ENCODE results near the gene CADM3. TPM values are rescaled to one million over a fixed set of nuclear protein-coding genes. Genes with fewer than 3 reads are reported as not detected.
A peak's percentile ranks its signal among the peaks of the same experiment; 100 is the strongest.

The CADM3 gene
- polyA plus RNA-seq, 4 donors: 0.08 to 11.4 (median 0.83) TPM

DNA sequence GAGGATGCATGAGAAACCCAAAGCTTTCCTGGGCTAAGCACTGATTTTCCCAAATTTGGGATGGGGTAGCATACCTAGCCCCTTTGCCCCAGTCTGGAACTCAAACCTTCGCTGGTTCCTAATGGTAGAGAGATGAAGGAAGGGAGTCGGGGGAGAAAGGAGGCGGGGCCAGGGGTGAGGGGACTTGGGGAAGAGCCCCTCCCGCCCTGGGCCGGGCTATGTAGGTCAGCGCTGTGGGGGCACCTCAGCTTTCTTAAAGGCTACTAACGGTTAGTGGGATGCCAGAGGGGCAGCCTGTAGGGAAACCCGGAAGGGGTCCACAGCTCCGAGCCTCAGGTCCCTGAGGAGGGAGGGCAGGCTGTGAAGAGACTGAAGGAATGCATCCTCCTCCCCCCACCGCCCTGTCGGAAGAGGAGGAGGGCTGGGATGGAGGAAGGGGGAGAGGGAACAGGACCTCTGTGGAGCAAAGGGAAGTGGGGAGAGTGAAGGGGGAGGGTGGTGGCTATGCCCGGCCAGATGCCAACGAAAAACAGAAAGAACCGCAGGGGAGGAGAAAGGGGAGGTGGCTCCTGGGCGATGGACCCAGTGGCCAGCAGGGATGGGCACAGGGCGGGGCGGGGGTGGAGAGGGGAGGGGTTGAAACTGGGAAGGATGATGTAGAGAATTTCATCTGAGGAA, 1.3 kb downstream of the CADM3 start:
- no peak for DNase-seq (ENCODE audit: low read depth in 4 of 4, low spot score in 3 of 4)

DNA sequence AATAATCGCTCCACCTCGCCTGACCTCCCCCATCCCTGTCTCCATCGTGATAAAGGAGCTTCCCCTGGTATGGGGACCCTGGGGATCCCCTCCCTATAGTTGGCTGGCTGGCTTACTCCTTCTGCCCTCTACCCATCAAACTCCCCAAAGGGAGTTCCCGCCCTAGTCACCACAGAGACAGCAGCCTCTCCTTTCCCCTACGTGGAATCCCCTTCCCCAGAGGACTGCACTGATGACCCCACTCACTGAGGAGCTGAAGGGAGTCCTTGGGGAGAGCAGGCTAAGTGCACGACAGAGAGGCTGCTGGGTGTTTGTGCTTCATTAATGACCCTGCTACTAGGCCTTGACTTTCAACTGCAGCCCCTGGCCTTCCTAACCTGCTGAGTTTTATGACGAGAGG, 1.9 kb downstream of the CADM3 start:
- no peak for DNase-seq (ENCODE audit: low read depth in 4 of 4, low spot score in 3 of 4)

DNA sequence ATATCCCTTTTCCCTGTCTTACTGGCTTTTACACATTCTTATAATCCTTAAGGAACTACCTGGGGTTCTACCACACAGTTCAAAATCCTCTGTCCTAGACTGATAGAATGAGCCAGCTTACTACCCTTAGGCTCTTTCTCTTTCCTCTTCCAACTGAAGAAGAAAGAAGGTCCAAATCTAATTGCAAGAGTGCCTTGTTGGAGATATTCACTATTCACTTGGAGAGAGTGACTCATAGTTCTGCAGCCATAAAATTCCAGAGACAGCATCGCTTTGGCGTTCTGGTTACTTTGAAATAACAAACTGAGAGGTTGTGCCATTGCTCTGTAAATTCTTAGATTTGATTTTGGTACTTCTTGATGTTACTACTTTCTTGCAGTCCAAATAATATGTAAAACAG, 4.2 kb downstream of the CADM3 start:
- DNase-seq (ENCODE audit: low read depth in 4 of 4, low spot score in 3 of 4): no peak

- DNase-seq (ENCODE audit: low read depth in 4 of 4, low spot score in 3 of 4): peak in 3 of 4 donors; percentile 69 to 77 (median 72)
Observed at GRCh38 chr1:159177272-159177907, 6.0 kb downstream of the CADM3 start.

DNA sequence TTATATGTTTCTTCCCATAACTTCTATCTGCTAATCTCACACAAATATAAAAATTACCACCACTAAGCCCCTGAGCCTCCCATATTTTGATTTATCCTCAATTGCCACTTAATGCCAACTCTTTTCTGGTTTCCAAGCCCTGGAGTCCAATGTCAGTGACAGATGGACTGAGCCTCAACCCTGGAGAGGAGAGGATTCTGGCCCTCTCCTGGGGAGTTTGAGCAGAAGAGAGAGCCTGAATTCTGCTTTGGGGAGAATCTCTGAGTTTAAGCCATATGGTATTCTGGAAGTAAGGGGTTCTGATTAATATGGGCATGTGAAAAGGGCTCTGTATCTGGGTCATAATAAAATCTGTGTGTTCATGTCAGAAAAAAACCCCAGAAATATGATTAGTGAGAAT, 8.5 kb downstream of the CADM3 start:
- DNase-seq (ENCODE audit: low read depth in 4 of 4, low spot score in 3 of 4): no peak

DNA sequence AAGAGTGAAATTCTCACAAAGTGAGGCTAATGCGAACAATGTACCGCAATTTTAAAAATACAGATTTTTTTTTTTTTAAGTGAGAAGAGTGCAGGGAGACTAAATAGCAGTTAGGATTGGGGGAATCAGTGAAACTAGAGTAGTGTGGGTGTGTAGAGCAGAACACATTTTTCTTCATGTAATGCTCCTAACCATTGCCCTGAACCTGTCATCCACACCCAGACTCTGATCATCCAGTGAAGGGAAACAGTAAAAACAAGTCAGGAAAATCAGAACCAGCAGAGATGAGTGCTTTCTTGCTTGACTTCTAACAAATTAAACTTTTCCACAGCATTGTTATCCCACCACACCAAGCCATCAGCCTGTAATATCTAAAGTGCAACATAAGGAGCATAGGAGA, 9.1 kb downstream of the CADM3 start:
- DNase-seq (ENCODE audit: low read depth in 4 of 4, low spot score in 3 of 4): no peak

GRCh38 chr1:159181328-159182024, 10.1 kb downstream of the CADM3 start:
- no peak for DNase-seq (ENCODE audit: low read depth in 4 of 4, low spot score in 3 of 4)

- no peak for DNase-seq (ENCODE audit: low read depth in 4 of 4, low spot score in 3 of 4)
Observed at GRCh38 chr1:159184201-159184600, 12.8 kb downstream of the CADM3 start.

DNA sequence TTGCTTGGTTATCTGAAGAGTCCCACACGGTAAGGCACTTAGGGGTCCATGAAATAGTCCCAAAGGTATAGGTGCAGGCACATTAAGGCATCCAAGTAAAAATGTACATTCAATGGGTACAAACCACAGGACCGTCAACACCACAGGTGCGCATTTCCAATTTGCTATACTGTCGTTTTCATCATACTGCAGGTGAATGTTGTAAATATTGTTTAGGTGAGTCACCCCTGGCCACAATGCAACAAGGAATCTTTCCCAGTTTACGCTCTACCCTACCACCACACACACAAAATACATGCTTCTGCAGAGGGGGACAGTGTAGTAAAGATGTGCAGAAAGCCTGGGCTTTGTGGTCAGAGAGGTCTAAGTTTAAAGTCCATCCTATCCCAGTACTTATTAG, 13.7 kb downstream of the CADM3 start:
- DNase-seq (ENCODE audit: low read depth in 4 of 4, low spot score in 3 of 4): no peak

- DNase-seq (ENCODE audit: low read depth in 4 of 4, low spot score in 3 of 4): no peak
Observed at GRCh38 chr1:159187033-159187432, 15.6 kb downstream of the CADM3 start.

GRCh38 chr1:159187647-159188374, 16.4 kb downstream of the CADM3 start:
- no peak for DNase-seq (ENCODE audit: low read depth in 4 of 4, low spot score in 3 of 4)

- peak in 2 of 4 donors; percentile 29 to 45 for DNase-seq (ENCODE audit: low read depth in 4 of 4, low spot score in 3 of 4)
Observed at GRCh38 chr1:159188375-159188788, 17.0 kb downstream of the CADM3 start.

- no peak for DNase-seq (ENCODE audit: low read depth in 4 of 4, low spot score in 3 of 4)
Observed at GRCh38 chr1:159190441-159190840, 19.0 kb downstream of the CADM3 start.

GRCh38 chr1:159196543-159196942, 25.1 kb downstream of the CADM3 start:
- no peak for DNase-seq (ENCODE audit: low read depth in 4 of 4, low spot score in 3 of 4)

- DNase-seq (ENCODE audit: low read depth in 4 of 4, low spot score in 3 of 4): peak in 2 of 4 donors; percentile 40 to 50
Observed at GRCh38 chr1:159197561-159198557, 26.4 kb downstream of the CADM3 start.

DNA sequence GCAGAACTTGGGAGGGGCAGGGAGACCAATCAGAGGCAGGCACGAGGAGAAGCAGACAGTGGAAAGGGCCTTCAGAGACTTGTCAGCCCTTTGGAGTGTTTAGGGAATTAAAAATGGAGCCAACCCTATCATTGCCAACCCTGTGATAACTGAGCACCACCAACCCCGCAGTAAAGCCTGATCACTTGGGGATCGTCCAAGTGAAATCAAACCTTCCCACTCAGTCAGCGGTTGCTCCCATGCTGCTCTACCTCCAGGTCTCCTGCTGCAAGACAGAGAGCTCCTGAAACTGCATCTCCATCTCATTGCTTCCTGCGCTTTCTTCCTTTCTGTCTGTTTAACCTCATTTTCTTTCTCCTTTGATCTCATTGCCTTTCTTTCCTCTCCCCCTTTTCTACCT, 28.5 kb downstream of the CADM3 start:
- DNase-seq (ENCODE audit: low read depth in 4 of 4, low spot score in 3 of 4): no peak

DNA sequence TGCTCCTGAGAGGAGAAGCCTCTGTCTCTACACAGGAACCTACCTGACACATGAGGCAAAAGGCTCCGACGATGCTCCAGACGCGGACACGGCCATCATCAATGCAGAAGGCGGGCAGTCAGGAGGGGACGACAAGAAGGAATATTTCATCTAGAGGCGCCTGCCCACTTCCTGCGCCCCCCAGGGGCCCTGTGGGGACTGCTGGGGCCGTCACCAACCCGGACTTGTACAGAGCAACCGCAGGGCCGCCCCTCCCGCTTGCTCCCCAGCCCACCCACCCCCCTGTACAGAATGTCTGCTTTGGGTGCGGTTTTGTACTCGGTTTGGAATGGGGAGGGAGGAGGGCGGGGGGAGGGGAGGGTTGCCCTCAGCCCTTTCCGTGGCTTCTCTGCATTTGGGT, 29.4 kb downstream of the CADM3 start:
- DNase-seq (ENCODE audit: low read depth in 4 of 4, low spot score in 3 of 4): no peak

GRCh38 chr1:159201642-159202041, 30.2 kb downstream of the CADM3 start:
- DNase-seq (ENCODE audit: low read depth in 4 of 4, low spot score in 3 of 4): no peak

- no peak for DNase-seq (ENCODE audit: low read depth in 4 of 4, low spot score in 3 of 4)
Observed at GRCh38 chr1:159203610-159204009, 32.2 kb downstream of the CADM3 start.
